Measurements from ENCODE around the gene MLKL. TPM values are rescaled to one million over a fixed set of nuclear protein-coding genes. Genes with fewer than 3 reads are reported as not detected.

The MLKL gene
- total RNA-seq, 1 donor, result 10.8 TPM

DNA sequence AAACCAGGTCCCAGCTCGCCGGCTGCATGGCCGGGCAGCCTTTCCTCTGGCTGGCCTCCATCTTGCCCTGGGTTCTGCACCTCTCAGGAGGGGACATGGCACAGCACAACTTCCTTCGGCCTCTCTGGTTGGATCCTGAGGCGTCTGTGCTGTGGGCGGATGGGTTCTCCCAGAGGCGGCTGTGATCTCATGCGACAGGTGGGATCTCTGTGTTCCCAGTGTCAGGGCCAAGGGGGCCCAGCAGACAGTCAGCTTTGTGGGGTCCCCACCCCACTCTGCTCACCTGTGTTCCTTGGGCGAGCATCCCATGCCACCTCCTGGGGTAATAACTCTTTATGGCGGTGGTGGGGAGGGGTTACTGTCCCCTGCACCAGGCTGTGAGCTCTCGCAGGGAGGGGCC, 38.2 kb upstream of the MLKL start:
- no peak for DNase-seq (ENCODE audit: low read depth)
- TF ChIP-seq, protein P1, sequence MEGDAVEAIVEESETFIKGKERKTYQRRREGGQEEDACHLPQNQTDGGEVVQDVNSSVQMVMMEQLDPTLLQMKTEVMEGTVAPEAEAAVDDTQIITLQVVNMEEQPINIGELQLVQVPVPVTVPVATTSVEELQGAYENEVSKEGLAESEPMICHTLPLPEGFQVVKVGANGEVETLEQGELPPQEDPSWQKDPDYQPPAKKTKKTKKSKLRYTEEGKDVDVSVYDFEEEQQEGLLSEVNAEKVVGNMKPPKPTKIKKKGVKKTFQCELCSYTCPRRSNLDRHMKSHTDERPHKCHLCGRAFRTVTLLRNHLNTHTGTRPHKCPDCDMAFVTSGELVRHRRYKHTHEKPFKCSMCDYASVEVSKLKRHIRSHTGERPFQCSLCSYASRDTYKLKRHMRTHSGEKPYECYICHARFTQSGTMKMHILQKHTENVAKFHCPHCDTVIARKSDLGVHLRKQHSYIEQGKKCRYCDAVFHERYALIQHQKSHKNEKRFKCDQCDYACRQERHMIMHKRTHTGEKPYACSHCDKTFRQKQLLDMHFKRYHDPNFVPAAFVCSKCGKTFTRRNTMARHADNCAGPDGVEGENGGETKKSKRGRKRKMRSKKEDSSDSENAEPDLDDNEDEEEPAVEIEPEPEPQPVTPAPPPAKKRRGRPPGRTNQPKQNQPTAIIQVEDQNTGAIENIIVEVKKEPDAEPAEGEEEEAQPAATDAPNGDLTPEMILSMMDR (IDR thresholded peaks at IDR 0.05; ENCODE audit: insufficient read depth, low read length), result no peak
- no peak overlapping the region for H3K4me3 ChIP-seq (ENCODE audit: low read depth, low read length)

DNA sequence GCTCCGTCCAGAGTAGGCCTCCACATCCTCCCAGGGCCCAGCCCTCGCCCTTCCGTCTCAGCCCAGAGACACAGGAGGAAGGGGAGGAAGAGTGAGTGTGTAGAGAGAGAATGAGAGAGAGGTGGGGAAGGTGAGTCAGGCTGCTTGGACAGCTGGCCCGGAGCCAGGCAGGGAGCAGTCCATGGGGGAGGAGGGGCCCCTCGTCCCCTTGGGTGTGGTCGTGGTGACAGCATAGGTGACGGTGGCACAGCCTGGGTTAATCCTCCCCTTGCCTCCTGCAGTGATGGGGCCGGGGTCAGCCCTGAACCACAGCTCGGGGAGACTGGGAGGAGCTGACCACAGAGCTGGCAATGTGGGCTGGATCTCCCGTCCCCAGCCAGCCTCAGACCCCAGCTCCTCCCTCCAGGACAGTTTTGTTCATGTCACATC, 37.5 kb upstream of the MLKL start:
- H3K4me3 ChIP-seq (ENCODE audit: low read depth, low read length), result no peak overlapping the region
- DNase-seq (ENCODE audit: low read depth), result no peak
- TF ChIP-seq, protein P1 (IDR thresholded peaks at IDR 0.05; ENCODE audit: insufficient read depth, low read length), result no peak

DNA sequence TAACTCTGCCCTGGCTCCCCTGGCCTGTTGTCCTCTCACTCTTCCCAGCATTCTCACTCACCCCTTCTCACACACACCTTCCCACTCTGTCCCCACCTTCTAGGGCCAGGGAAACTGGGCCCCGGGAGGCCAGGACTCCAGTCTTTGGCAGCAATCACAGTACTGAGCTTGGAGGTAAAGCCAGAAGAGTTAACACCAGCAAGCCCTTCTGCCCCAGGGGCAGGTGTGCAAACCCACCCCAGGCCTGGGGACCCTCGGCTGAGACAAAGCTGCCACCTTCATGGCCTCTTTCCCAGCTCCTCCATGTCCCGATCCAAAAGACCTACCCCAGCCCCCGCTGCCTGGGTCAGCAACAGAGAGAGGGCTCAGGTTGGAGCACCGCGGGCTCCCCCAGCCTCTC, 36.9 kb upstream of the MLKL start:
- TF ChIP-seq, protein P1 (IDR thresholded peaks at IDR 0.05; ENCODE audit: insufficient read depth, low read length), result no peak
- DNase-seq (ENCODE audit: low read depth), result no peak
- no peak overlapping the region for H3K4me3 ChIP-seq (ENCODE audit: low read depth, low read length)

DNA sequence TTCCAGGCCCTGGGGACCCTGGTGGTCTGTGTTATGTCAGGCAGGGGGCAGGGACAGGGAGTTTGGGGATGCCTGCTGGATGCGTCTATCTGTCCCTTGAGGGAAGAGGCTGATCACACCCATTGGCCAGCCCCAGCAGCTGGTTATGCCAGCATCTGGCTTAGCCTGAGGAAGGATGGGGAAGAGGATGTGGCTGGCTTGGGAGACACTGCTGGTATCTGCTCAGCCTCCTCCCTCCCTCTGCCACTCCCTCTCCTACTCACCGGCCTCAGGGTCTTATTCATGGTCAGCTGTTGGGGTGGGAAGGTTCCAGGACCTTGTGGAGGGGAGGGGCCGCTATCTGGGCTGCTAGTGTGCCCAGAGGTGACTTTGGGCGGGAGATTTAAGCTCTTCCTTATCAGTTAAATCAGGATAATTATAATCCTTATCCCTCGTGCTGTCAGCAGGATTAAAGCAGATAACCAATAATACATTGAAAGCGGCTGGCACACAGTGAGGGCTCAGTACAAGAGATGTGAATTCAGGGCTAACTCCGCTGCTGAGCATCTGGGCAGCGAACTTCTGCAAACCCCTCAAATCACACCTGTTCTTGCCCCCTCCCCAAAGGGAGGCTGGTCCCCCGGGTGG, 36.0 kb upstream of the MLKL start:
- TF ChIP-seq, protein P1 (IDR thresholded peaks at IDR 0.05; ENCODE audit: insufficient read depth, low read length), result no peak
- H3K4me3 ChIP-seq (ENCODE audit: low read depth, low read length), result no peak overlapping the region
- no peak for DNase-seq (ENCODE audit: low read depth)

DNA sequence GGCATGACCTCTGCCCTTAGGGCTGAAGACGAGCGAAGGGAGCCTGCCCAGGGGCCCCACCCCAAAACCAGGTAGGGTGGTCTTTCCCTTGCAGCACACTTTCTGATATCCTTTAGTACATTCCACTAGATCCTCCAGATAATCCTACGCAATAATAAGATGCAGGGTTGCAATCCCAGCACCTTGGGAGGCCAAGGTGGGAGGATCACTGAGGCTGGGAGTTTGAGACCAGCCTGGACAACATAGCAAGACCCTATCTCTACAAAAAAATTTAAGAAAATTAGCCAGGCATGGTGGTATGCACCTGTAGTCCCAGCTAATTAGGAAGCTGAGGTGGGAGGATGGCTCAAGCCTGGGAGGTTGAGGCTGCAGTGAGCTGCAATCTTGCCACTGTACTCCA, 34.9 kb upstream of the MLKL start:
- H3K4me3 ChIP-seq (ENCODE audit: low read depth, low read length), result no peak overlapping the region
- DNase-seq (ENCODE audit: low read depth), result no peak
- TF ChIP-seq, protein P1 (IDR thresholded peaks at IDR 0.05; ENCODE audit: insufficient read depth, low read length), result no peak

DNA sequence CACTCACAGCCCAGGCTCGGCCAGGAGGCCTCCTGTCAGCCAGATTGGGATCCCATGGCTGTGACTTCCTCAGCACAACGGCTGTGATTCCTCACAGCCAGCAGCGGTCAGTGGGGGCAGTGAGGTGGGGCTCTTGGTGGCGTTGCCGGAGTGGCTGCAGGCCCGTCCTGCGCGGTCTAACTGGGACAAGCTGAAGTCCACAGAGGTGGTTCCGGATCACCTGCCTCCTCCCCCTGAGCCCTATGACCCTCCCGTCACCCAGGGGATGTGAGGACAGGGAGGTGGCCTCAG, 34.4 kb upstream of the MLKL start:
- DNase-seq (ENCODE audit: low read depth), result no peak
- no peak overlapping the region for H3K4me3 ChIP-seq (ENCODE audit: low read depth, low read length)
- TF ChIP-seq, protein P1 (IDR thresholded peaks at IDR 0.05; ENCODE audit: insufficient read depth, low read length), result no peak

Data from fibroblast of the aortic adventitia (primary cell).